ENCODE data around the gene PRM1.

PRM1 gene

DNA sequence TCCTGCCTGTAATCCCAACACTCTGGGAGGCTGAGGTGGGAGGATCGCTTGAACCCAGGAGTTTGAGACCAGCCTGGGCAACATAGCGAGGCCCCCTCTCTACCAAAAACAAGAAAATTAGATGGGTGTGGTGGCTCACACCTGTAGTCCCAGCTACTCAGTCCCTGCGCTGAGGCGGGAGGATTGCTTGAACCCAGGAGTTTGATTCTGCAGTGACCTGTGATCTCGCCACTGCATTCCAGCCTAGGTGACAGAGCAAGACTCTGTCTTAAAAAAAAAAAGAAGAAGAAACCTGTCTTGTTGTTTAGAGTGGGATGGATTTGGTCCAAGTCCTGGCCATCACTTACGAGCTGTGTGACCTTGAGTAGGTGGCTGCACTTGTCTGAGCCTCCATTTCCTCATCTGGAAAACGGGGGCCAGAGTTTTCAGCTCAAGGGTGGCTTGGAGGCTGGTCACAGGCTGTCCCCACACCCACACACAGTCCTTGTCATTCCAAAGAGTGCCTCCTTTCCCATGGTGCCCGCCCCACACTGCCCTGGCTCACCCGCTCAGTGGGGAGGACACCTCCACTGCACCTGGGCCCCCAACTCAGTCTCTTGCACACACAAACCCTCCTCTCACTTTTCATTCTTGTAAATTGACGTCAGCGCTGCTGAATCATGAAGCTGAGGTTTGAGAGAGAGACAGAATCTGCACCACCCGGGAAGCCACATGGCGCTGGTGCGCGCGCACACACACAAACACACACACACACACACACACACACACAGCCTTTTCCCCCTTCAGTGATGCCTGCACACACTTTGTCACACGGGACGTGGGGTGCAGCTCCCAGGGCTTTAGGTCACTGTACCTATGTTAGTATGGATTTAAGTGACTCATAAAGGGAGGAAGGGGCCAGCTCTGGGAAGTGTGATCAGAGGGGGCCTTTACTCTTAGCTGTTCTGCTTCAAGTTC, 29.3 kb downstream of the PRM1 start:
- peak; percentile 20 for DNase-seq

DNA sequence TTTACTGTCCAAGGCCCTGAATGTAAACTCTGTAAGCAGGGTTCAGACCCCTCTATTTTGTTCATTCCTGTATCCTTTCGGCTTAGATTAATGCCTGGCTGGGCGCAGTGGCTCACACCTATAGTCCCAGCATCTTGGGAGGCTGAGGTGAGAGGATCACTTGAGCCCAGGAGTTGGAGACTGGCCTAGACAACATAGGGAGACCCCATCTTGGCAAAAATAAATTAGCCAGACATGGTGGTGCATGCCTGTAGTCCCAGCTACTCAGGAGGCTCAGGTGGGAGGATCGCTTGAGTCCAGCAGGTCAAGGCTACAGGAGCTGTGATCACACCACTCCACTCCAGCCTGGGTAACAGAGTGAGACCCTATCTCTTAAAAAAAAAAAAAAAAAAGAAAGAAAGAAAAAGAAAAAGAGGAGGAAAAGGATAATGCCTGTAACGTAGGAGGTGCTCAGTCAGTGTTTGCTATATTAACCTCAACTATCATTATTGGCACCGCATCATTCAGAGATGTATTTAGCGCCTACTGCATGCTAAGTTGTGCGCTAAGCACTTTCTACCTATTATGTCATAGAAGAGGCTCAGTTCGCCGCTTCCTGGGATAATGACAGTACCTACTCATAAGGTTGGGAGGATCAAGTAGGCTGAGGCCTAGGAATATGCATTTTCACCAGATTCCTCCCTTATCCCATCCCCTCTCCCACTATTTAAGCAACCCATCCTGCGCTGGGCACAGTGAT, 30.2 kb downstream of the PRM1 start:
- DNase-seq, result no peak

DNA sequence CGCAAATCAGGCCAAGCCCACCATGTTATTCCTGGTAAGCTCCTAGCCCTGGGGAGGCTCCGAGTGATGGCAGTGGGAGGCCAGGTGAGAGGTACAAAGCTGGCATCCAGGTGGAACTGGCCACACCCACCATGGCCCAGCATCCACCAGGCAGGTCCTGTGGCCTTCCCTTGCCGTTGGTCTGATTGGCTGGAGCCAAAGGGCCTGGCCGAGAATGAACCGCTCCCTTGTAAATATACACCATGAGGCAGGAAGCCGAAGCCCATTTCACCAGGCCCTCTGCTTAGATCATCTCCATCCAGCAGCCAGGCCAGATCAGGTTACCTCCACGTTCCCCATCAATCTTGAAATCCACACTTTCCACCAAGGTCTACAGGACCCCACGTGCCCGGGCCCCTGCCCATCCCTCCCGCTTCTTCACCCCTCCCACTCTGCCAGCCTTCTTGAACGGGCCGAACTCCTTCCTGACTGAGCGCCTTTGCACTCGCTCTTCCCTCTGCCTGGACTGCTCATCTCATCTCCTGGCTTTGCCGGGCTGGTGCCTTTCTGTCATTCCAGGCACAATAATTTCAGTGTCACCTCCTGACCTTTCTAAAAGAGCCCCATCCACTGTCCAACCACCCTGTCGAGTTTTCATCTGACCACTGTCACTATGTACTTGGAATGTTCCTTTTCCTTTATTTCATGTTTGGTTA, 30.9 kb downstream of the PRM1 start:
- DNase-seq, result no peak

DNA sequence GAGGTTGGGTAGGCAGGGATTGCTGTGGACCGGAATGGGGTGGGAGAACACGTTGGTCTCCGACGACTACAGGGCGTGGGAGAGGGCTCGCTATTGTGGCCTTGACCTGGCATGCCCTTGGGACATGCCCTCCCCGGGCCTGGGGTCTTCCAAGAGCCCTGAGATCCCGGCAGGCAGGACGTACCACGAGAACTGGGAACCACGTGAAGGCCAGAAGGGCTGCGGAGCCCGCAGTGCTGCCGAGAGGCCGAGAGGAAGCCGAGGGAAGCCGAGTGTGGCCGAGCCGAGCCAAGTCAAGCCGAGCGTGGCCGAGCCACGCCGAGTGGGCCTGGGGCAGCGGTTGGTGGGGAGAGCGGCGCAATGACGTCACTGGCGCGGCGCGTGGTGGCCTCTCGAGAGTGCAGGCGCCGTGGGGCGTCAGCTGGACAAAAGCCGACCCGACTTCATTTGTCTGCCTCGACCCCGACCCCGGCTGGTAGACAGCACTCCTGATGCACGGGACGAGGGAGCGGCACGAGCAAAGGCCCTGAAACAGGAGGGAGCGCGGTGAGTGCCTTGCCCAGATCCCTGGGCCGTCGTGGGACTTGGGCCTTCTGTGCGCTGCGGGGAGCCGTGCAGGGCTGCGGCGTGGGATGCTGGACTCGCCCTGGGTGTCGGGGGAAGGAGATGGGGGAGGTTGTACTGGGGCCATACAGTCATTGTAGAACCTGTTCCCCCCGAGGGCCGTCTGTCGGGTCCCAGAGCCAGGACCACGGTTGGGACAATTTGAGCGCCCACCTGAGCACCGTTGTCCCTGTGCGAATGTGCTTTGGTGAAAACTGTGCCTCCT, 31.7 kb downstream of the PRM1 start:
- no peak for DNase-seq

DNA sequence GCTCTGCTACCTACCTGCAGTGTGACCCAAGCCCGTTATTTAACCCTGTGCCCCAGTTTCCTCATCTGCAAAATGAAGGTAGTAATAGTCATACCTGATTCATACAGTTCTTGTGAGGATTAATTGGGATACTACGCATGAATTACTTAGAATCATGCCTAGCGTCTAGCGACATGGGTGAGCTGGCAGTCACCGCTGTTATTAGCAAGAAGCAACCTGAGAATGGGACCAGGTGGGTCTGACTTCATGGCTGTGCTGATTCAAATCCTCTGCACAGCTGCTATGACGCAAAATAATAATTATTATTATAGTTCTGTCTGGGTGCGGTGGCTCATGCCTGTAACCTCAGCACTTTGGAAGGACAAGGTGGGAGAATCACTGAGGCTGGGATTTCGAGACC, 33.0 kb downstream of the PRM1 start:
- no peak for DNase-seq

DNA sequence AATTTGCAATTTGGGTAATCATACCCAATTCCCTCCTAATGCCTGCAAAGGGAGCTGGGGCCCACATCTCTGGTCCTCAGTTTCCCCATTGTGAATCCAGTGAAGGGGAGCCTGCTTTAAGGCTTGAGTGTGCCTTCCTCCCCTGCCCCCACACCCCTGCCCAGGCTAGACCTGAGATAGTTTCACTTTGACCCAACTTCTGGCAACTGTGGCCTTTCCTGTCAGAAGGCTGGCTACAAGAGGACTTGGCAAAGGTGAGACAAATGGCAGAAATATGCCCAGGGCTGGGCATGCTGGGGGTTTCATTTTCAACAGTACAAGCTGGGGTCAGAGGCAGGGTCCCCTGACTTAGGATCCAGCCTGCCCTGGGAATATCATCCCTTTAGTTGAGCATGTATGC, 35.1 kb downstream of the PRM1 start:
- no peak for DNase-seq

DNA sequence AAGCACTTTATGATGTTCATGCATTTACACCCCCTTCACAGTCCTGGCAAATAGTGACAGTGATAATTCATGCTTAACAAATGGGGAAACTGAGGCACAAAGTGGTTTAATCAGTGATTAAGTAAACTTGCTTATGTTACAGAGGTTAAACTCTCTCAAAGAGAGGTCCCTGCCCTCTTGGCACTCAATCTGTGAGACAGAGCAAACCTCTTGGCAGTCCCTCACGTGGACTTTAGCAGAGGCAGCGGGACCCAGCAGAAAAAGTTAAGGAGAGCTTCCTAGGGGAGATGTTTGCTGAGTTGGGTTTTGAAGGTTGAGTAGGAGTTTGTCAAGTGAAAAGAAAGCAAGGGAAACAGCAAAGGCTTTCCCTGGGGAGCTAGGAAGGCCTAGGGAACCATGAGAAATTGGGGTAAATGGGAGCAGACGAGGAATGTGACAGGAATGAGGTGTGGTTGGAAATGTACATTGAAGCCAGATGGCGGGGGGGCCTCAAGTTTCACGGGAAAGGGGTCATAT, 35.9 kb downstream of the PRM1 start:
- DNase-seq, result no peak

DNA sequence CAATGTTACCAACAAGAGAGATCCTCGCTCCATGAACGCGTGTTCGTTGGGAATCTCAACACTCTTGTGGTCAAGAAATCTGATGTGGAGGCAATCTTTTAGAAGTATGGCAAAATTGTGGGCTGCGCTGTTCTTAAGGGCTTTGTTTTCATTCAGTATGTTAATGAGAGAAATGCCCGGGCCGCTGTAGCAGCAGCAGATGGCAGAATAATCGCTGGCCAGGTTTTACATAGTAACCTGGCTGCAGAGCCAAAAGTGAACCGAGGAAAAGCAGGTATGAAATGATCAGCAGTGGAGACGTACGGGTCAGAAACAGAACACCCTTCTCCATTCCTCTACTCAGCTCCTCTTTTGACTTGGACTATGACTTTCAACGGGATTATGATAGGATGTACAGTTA, 38.5 kb downstream of the PRM1 start:
- DNase-seq, result no peak

DNA sequence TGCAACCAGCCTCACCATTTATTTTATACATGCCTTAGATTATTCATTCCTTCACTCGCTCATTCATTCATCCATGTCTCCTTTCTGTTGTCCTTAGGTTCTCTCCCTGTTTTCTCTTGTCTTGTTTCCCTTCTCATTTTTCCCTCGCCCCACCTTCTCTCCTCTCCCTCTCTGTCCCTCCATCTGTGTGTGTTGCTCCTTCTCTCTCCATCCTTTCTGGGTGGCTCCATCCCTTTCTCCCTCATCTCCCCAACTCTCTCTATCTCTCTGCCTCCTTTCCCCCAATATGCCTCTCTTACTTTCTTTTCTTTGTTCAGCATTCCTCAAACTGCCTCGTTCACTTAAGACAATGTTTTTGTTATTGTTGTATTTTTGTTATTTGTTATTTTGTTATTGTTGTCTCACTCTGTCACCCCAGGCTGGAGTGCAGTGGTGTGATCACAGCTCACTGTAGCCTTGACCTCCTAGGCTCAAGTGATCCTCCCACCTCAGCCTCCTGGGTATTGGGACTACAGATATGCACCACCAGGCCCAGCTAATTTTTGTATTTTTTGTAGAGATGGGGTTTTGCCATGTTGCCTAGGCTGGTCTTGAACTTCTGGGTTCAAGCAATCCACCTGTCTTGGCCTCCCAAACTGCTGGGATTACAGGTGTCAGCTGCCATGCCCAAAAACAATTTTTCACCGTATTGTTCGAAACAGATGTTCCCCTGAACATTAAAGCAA, 39.5 kb downstream of the PRM1 start:
- no peak for DNase-seq

DNA sequence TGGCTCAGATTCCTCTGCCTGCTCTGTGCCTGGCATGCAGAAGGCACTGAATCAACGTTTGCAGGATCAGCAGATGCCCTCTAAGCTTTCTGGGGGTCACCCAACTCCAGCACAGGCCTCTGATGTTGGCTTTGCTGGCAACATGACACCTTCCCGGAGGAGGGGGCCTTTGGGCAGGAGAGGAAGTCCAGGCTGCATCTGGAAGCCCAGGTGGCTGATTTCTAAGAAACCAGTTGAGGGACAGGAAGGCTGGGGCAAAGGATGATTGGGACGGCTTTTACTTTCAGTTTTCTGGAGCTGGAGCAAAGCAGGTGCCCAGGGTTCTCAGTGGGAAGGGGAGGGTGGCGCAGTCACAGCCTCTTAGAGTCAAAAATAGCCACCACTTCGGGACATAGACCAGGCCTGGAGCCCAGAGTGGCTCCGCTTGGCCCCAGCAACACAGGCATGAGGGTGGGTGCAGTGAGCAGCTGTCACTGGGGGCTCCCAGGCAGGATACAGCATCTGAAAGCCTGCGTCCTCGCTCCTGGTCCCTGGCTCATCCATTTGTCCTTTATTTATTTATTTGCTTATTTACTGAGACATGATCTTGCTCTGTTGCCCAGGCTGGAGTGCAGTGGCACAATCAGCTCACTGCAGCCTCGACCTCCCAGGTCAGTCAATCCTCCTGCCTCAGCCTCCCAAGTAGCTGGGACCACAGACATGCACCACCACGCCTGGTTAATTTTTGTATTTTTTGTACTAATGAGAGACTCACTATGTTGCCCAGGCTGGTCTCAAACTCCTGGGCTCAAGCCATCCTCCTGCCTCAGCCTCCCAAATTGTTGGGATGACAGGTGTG, 40.3 kb downstream of the PRM1 start:
- DNase-seq, result no peak

DNA sequence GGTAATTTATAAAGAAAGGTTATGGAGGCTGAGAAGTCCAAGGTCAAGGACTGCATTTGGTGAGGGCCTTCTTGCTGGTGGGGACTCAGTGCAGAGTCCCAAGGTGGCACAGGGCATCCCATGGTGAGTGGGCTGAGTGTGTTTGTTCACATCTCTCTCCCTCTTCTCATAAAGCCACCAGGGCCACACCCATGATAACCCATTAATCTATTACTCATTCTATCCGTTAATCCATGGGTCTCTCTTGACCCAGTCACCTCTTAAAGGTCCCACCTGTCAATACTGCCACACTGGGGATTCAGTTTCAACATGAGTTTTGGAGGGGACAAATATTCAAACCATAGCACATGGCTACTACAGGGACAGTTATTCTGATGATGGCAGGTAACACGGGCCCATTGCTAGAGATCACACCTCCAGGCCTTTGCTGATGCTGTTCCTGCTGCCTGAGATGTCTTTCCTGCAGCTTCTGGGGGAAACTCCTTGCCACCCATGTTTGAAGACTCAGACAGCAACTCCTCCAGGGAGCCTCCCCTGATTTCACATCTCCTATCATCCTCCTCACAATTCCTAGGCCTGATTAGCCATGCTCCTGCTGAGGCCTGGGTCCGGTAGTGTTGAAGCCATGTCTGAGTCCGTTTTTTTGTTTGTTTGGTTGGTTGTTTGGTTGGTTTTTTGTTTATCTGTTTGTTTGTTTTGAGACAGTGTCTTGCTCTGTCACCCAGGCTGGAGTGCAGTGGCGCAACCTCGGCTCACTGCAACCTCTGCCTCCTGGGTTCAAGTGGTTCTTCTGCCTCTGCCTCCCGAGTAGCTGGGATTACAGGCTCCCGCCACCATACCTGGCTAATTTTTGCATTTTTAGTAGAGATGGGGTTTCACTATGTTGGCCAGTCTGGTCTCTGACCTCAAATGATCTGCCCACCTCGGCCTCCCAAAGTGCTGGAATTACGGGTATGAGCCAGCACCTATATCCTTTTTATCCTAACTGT, 41.2 kb downstream of the PRM1 start:
- no peak for DNase-seq

DNA sequence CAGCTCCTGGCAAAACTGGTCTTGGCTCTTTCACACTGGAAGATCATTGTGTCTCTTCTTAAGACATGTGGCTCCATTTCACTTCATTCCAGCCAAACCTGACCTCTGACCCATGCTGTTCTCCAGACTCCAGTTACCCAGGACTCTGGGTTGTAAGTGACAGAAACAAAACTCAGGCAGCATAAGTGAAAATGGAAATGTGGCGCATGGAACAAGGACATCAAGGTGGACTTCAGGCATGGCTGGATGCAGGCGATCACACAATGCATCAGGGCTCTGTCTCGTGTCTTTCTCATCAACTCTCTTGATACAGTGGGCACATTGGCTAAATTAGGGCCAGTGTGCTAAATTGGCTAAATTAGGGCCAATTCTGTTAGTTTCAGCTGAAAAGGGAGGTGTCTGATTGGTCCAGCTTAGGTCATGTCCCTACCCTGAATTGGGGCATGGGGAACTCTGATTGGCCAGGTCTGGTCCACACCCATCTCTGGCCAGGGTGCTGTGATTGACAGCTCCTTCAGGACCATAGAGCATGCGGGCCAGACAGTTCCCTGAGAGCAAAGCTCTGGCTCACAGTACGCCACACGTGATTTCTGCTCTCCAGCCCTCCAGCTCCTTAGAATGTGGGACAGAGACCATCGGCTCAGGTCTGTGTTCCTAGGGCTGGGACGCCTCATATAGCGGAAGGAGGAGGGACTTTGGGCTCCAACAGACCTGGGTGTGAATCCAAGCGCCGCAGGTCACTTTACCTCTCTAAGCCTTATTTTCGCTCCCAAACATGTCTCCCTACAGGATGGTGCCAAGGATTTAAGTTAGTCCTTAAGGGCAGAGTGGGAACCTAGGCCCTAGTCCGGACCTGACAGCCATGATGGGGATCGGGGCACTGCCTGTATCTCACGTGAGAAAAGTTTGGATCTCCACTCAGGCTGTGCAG, 42.6 kb downstream of the PRM1 start:
- DNase-seq, result no peak

DNA sequence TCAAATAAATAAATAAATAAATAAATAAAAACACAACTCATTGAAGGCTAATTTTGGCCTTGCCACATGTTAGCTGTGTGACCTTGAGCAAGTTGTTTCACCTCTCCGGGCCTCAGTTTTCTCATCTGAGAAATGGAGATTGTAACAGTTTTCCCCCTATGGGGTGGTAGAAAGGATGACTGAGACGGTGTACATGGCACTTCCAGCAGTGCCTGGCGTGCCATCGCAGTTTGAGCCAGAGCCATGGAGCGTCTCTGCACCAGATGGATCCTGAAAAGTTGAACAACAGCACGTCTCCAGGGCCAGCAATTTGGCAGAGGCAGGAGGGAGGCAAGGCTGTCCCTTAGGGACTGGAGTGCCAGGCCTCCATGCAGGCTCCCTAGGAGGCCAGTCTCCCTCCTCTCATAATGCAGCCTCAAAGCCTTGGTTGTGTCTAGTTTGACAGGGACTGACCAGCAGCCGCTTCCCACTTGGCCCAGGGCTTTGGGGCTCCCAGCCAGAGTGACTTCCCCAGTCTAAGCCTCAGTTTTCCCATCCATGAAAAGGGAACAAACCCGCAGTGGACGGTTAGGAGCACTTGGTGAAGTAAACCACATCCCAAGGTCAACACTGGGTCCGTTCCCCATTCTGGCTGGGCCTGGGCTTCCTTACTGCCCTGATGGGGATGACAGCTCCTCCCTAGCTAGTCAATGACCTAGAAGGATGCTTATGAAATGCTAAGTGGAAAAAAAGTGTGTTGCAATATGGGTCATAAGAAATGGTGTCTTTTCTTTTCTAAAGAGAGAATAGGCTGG, 44.5 kb downstream of the PRM1 start:
- DNase-seq, result no peak

DNA sequence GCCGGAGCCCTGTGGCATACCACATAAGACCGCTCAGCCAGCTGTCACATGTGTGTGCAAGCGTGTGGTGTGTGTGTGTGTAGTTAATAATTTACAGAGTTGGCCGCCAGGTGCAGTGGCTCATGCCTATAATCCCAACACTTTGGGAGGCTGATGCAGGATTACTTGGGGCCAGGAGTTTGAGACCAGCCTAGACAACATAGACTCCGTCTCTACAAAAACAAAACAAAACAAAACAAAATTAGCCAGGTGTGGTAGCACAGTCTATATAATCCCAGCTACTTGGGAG, 45.5 kb downstream of the PRM1 start:
- no peak for DNase-seq

DNA sequence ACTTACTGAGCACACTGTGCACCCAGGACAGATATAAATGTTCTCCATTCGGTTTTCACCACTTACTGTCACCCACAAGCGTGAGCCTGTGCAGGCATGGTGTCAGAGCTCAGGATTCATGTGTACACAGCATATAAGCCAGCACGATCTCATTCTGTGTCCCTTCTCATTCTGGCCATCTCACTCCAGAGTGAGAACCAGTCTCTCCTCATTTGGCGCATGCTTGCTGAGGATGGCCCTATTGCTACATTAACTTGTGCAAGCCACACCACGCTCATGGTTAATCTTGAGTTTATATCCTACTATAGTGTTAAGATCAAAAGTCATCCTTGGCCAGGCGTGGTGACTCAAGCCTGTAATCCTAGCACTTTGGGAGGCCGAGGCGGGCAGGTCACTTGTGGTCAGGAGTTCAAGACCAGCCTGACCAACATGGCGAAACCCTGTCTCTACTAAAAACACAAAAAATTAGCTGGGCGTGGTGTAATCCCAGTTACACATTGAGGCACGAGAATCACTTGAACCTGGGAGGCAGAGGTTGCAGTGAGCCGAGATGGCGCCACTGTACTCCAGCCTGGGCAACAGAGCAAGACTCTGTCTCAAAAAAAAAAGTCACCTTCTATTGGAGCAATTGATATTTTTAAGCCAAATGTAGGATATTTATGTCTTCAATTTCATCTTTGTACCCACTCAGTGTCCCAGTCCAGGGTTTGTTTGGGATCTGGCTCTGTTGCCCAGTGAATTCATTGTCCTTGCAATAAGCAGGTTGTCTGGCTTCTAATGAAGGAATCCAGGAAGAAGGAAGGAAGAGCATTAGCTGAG, 46.0 kb downstream of the PRM1 start:
- DNase-seq, result no peak

DNA sequence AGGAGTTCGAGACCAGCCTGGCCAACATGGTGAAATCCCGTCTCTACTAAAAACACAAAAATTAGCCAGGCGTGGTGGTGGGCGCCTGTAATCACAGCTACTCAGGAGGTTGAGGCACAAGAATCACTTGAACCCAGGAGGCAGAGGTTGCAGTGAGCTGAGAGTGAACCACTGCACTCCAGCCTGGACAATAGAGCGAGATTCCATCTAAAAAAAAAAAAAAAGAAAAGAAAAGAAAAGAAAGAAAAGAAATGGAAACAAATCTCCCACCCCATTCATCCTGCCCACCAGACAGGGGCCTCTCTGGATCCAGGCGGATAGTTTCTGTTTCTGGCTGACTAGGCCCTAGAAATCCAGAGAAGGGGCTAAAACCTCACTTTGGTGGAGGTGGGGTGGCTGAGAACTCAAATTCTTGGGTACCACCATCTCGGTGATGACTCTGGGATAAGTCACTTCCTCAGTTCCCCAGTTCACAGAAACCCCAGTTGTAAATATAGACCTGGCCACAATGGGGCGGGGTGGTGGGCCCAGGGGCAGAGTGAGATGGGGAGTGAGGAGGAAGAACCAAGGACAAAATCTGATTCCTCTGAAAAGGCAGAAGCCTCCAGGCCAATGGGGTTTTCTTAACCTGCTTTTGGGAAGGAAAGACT, 47.3 kb downstream of the PRM1 start:
- DNase-seq, result no peak

Data from GOT3 (cell line).